GM21390 (cell line): ENCODE measurements around the gene ITGB1BP1.
"Not testable (repeated sequence)": the region's sequence is repeated elsewhere in the genome, so short reads cannot be mapped to it uniquely, and the experiment has no call there.

Source experiments
- ATAC-seq: cut with Tn5 transposase; IDR thresholded peaks from one replicate; pipeline ENCODE4 v1.9.1; 2021; ENCODE audit not compliant: unreplicated experiment

Gene ITGB1BP1

GRCh38 chr2:9401646-9402371 lies 21.5 kb downstream of the ITGB1BP1 start:
- no peak for ATAC-seq

GRCh38 chr2:9401059-9401547 lies 22.2 kb downstream of the ITGB1BP1 start:
- ATAC-seq: no peak

GRCh38 chr2:9400268-9401058 lies 22.9 kb downstream of the ITGB1BP1 start:
- no peak for ATAC-seq

- ATAC-seq: no peak
Observed at GRCh38 chr2:9398881-9399780, 24.2 kb downstream of the ITGB1BP1 start.

DNA sequence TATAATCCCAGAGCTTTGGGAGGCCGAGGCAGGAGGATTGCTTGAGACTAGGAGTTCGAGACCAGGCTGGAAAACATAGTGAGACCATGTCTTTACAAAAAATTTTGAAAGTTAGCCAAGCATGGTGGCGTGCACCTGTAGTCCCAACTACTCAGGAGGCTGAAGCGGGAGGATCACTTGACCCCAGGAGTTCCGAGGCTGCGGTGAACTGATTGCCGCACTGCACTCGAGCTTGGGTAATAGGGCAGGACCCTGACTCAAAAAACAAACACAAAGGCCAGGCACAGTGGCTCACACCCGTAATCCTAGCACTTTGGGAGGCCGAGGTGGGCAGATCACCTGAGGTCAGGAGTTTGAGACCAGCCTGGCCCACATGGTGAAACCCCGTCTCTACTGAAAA lies 25.1 kb downstream of the ITGB1BP1 start:
- ATAC-seq: not testable (repeated sequence)

DNA sequence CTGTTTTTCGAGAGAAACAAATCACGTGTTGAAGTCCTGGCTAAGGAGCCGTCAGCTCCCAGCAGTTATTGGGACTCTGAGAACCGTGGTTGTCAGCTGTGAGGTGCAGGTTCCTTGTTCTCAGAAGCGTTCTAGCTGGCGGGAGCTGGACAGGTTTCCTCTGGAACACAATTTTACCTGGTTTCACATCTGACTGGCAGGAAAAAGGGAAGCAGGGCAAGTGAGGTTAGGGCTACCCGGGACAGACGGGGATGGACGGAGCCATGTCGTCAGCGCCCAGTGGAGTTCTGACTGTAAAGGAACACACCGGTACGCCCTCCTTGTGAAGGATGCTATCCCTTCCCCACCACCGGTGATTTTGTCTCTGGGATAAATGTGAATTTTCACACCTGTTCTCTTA lies 26.1 kb downstream of the ITGB1BP1 start:
- ATAC-seq: no peak

DNA sequence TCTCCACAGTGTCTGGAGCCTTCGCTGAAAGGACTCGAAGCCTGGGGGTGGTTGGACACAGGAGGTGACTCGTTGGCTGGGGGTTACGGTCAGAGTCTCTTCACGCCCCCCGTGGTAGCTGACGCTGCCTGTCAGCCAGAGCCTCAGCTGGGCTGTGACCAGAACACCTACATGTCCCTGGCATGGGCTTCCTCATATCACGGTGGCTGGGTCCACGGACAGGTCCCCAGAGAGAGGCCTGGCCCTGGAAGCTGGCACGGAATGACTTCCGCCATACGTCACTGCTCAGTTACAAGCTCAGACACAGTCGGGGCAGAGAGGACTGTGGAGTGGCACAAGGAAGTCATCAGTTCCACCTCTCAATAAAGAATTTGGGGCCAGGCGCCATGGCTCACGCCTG lies 28.5 kb downstream of the ITGB1BP1 start:
- ATAC-seq: no peak

DNA sequence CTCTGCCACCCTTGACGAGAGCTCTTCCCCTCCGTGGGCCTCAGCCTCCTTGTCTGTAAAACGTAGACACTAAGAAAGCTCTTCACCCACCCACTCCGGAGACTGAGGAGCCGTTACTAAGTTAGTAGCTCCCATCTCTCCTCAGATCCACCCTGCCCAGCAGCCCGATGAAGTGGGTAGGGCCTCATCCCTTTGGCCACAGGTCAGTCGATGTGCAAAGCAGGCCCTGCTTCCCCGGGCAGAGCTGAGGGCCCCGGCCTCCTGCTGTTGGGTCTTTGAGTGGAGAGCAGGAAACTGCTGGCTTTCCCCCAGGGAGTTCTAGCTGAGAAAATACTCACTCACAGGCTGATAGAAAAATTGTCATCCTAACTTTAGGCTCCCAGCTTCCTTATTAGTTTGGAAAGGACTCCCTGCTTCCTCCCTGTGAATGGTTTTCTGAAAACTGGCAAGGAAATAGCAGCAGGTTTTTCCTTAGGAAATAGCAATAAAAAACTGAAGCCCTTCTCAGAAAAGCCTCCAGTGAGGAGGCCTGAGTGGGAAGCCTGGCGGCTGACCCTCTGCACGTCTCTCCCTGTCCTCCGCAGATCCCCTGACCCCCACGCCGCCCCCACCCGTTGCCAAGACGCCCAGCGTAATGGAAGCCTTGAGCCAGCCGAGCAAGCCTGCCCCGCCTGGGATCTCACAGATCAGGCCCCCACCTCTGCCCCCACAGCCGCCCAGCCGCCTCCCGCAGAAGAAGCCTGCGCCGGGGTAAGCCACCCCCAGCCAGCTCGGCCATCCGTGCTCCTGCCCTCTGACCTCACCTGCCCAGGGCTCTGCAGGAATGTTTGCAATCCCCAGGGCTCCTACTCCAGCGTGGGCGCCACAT lies 30.2 kb downstream of the ITGB1BP1 start:
- ATAC-seq: no peak

GRCh38 chr2:9391961-9392720 lies 31.2 kb downstream of the ITGB1BP1 start:
- ATAC-seq: no peak

DNA sequence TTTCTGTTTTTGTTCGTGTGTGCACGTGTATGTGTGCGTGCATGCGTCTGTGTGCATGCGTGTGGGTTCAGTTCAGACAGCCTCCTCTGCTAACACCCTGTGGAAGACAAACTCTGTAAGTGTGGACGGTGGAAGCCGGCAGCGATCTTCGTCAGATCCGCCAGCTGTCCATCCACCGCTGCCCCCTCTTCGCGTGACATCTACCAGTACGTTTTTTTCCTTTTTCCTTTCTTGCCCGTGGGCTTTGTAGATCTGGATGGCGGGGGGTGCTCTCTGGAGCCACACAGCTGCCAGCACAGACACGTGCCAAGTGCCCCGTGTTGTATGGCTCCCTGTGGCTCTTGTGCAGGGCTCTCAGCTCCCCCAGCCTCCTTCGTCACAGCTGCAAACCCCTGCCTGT lies 32.3 kb downstream of the ITGB1BP1 start:
- no peak for ATAC-seq

DNA sequence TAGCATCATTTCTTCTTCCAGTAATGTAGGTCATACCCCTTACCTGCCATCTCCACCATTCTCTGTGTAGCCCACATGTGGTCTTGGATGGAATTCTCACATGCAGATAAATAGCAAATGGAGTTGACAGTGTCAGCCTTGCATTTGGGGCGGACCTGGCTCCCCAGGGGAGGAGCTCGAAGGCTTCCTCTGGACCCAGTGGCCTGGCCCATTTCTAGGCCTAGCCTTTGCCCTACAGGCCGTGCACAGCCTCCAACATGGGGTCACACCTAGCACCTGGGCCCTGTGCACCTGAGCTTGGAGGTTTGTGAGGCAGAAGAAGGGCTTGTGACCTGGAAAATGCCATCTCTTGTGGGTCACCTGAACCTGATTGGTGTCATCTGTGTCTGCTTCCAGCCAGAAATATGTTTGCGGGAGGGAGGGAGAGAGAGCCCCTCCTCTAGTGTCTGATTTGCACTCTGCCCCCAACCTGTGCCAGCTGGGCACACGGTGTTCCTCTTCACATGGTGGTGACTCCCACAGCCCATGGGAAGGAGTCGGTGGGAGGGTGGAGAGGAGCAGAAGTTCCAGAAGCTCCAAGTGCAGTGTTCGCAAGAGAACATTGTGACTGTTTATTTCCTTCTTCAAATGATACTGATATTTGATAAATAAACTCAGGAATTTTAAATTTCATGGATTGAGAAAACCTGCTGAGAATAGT lies 33.0 kb downstream of the ITGB1BP1 start:
- ATAC-seq: no peak

DNA sequence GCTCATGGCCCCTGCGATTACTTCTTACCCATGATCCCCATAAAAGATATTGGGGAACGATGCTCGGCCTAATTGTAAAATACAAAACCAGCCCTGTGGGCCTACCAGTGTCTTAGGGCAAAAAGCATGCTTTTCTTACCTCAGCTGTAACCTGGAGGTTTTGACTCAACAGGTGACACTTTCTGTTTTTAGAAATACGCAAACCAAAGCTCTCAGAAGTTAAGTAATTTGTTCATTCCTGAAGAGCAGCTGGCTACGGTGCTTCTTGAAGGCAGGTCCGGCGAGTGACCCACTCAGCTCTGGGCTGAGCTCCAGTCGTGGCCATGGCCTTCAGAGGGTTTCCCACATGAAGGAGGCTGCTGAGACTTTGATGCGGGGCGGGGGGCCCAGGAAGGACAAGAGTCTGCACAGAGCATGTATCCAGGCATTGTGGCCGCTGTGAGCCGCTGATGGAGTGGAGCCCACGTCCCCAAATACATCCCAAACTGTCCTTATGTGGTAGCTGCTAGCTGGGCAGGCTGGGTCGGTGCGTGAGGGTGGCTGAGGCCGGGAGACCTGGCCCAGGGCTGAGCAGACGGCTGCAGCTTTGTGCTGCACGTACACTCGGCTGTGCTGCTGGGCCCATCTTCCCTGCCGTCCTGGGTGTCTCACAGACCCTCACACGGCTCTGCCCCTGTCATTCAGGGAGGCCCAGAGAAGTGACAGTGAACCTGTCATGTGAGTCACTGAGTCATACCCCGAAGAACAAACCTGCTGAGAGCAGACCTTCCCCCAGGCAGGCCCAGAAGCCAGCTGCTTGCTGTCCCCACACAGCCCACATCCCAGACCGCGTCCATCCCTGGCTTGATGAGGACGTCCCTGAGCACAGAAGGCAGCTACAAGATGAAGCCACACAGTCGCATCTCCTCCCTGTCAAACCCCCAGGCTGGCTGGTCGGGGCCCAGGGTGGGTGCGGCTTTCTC lies 34.1 kb downstream of the ITGB1BP1 start:
- ATAC-seq: no peak

DNA sequence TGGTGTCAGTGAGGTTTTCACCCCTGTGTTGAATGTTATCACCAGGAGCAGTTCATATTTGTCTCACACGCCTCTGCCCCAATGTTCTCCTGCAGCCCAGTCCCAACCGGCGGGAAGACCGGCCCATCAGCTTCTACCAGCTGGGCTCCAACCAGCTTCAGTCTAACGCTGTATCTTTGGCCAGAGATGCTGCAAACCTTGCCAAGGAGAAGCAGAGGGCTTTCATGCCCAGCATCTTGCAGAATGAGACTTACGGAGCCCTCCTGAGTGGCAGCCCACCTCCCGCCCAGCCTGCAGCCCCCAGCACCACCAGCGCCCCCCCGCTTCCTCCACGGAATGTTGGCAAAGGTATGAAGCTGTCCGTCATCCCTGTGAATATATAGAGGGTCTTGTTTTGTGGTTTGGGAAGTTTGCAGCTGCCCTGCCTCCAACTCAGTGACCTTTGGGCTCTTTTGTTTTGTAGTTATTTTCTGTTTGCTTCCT lies 35.1 kb downstream of the ITGB1BP1 start:
- ATAC-seq: no peak

DNA sequence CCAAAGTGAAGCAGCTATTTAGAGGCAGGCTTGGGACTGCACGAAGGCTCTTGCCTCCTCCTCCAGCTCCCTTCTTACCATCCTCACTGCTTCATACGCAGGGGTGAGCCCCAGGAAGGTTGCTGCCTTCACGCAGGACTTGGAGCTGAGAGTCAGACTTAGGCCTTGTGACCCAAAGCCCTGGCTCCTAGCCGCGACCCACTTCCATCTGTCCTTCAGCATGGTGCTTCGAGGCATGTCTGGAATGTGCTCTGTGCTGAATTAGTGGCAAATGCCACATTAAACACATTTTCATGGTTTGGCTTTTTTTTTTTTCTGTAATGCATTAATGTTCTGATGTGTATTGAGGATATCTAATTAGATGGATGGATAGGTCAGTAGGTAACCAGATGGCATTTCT lies 37.5 kb downstream of the ITGB1BP1 start:
- ATAC-seq: no peak

- ATAC-seq: no peak
Observed at GRCh38 chr2:9384521-9384920, 38.8 kb downstream of the ITGB1BP1 start.

DNA sequence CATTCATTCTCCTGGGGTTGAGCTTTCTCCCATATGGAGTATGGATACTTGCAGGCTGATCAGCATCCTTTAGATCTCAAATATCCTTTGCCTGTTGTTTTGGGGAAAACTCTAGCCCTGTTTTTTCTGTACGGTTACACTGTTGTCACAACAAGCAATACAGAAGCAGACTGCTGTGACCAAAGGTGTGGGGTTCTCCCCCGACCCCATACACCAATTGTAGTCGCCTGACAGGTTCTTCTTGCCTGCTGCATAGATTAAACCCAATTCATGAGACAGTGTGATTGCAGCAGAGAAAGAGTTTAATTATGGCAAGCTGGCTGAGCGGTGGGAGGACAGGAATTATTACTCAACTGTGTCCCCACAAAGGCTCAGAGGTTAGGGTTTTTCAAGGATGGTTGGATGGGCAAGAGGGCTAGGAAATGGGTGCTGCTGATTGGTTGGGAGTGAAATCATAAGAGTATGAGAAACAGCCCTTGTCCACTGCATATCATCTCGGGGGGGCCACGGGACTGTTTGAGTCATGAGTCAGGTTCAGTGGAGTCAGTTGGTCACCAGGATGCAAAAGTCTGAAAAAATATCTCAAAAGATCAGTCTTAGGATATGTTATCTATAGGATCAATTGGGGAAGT lies 40.6 kb downstream of the ITGB1BP1 start:
- ATAC-seq: no peak
